ENCODE measurements around the gene CCDC112. TPM values are rescaled to one million over a fixed set of nuclear protein-coding genes. Genes with fewer than 3 reads are reported as not detected.

CCDC112 gene
- total RNA-seq, 4 donors from 2014 or later, result 6.8 to 13.2 (median 10.5) TPM

- Histone ChIP-seq H3K4me3 (no peak overlapping the region), H3K36me3 (peaks cover 0 to 19% (median 0%) of the 10 kb centered on the region in 3 donors), H3K4me1 (no peaks in the 10 kb centered on the region), H3K27ac (peak overlapping the region in 1 of 4 donors; percentile 34), H3K27me3 (no peaks in the 10 kb centered on the region), H3K9me3 (no peaks in the 10 kb centered on the region)
- DNase-seq, result no peak
- TF ChIP-seq, protein P1, sequence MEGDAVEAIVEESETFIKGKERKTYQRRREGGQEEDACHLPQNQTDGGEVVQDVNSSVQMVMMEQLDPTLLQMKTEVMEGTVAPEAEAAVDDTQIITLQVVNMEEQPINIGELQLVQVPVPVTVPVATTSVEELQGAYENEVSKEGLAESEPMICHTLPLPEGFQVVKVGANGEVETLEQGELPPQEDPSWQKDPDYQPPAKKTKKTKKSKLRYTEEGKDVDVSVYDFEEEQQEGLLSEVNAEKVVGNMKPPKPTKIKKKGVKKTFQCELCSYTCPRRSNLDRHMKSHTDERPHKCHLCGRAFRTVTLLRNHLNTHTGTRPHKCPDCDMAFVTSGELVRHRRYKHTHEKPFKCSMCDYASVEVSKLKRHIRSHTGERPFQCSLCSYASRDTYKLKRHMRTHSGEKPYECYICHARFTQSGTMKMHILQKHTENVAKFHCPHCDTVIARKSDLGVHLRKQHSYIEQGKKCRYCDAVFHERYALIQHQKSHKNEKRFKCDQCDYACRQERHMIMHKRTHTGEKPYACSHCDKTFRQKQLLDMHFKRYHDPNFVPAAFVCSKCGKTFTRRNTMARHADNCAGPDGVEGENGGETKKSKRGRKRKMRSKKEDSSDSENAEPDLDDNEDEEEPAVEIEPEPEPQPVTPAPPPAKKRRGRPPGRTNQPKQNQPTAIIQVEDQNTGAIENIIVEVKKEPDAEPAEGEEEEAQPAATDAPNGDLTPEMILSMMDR (IDR thresholded peaks at IDR 0.05), result no peak
- no peak for TF ChIP-seq POLR2A (IDR thresholded peaks at IDR 0.05)
Measured at GRCh38 chr5:115271295-115272050, 25.0 kb downstream of the CCDC112 start.

GRCh38 chr5:115267617-115268016 lies 28.8 kb downstream of the CCDC112 start:
- Histone ChIP-seq H3K4me3 (no peak overlapping the region), H3K27ac (no peak overlapping the region), H3K27me3 (no peaks in the 10 kb centered on the region), H3K9me3 (no peaks in the 10 kb centered on the region), H3K4me1 (no peaks in the 10 kb centered on the region), H3K36me3 (peaks cover 0 to 8% (median 0%) of the 10 kb centered on the region in 3 donors)
- DNase-seq, result no peak
- TF ChIP-seq, protein P1 (IDR thresholded peaks at IDR 0.05), result no peak
- TF ChIP-seq POLR2A (IDR thresholded peaks at IDR 0.05), result no peak

GRCh38 chr5:115265220-115265619 lies 31.2 kb downstream of the CCDC112 start:
- H3K4me1 ChIP-seq, result peaks cover 0 to 17% (median 5%) of the 10 kb centered on the region in 4 donors
- no peaks in the 10 kb centered on the region for H3K9me3 ChIP-seq
- no peak overlapping the region for H3K4me3 ChIP-seq
- DNase-seq, result no peak
- H3K27me3 ChIP-seq, result no peaks in the 10 kb centered on the region
- H3K27ac ChIP-seq, result no peak overlapping the region
- H3K36me3 ChIP-seq, result peaks cover 0 to 8% (median 0%) of the 10 kb centered on the region in 3 donors
- TF ChIP-seq, protein P1 (IDR thresholded peaks at IDR 0.05), result no peak
- no peak for TF ChIP-seq POLR2A (IDR thresholded peaks at IDR 0.05)

DNA sequence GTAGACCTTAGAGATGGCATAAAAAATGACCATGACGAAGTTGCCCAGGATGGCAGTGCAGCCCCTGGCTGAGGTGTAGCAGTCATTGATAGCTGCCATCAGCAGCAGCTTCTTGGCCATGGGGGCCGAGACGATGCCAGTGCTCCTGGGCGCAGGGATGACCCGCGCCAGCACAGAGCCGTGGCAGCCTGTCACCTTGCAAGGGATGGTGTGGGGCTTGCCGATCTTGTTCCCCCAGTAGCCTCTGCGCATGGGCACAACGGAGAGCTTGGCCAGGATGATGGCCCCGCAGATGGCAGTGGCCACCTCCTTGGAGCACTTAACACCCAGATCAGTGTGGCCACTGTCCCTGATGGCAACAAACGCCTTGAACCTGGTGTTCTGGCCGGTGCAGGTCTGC lies 31.7 kb downstream of the CCDC112 start:
- peaks cover 0 to 21% (median 5%) of the 10 kb centered on the region in 4 donors for H3K4me1 ChIP-seq
- H3K36me3 ChIP-seq, result peaks cover 0 to 8% (median 0%) of the 10 kb centered on the region in 3 donors
- TF ChIP-seq, protein P1 (IDR thresholded peaks at IDR 0.05), result no peak
- TF ChIP-seq POLR2A (IDR thresholded peaks at IDR 0.05), result no peak
- H3K27me3 ChIP-seq, result no peaks in the 10 kb centered on the region
- H3K9me3 ChIP-seq, result no peaks in the 10 kb centered on the region
- no peak overlapping the region for H3K4me3 ChIP-seq
- DNase-seq, result no peak
- no peak overlapping the region for H3K27ac ChIP-seq

GRCh38 chr5:115263078-115263380 lies 33.4 kb downstream of the CCDC112 start:
- no peaks in the 10 kb centered on the region for H3K9me3 ChIP-seq
- DNase-seq, result no peak
- peak overlapping the region; percentile 82 to 91 (median 84) for H3K27ac ChIP-seq

More at GRCh38 chr5:115263078-115263380, 33.4 kb downstream of the CCDC112 start:
- H3K4me1 ChIP-seq, result peaks cover 0 to 21% (median 5%) of the 10 kb centered on the region in 4 donors
- H3K36me3 ChIP-seq, result peaks cover 0 to 8% (median 0%) of the 10 kb centered on the region in 3 donors
- TF ChIP-seq, protein P1 (IDR thresholded peaks at IDR 0.05), result no peak
- no peak for TF ChIP-seq POLR2A (IDR thresholded peaks at IDR 0.05)
- peak overlapping the region; percentile 73 to 89 (median 86) for H3K4me3 ChIP-seq
- no peaks in the 10 kb centered on the region for H3K27me3 ChIP-seq
